Body of pancreas (tissue), 4 donors: Measurements from ENCODE around the gene ADAMTS17.

Experiments used
- POLR2A ChIP-seq, 3 donors: fragments of 450-650 bp; IDR thresholded peaks; one replicate each; pipeline ENCODE4 v1.6.1; 2016; ENCODE audit warnings: antibody characterized with exemption in 3 of 3, mild to moderate bottlenecking in 2 of 3
- TF ChIP-seq, protein P1 (sequence below), 7 experiments: fragments of 450-650 bp in 4 of 7; fragments of 200-600 bp in 3 of 7; sonication (generic) in 3 of 7; IDR thresholded peaks; one replicate each; pipeline ENCODE4 v1.5.1; 2016 to 2019; ENCODE audit warnings: antibody characterized with exemption in 7 of 7

DNA sequence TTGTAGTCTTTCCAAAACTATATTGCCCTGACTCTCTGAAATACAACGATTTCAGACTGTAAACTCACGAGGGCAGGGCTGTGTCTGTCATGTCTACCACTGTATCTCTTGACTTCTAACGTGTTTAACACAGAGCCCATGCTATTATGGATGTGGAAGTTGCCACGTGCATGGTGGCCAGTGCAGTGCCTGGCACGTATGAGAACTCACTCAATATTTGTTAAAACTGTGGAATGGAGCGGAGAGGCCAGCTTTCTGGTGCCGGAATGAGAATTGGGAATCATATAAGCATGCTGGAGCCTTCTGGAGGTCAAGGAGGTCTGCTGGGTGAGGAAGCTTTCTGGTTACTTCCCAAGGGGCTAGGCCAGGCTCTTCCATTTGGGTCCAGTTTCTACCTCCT, 387.9 kb downstream of the ADAMTS17 start:
- TF ChIP-seq, protein P1, sequence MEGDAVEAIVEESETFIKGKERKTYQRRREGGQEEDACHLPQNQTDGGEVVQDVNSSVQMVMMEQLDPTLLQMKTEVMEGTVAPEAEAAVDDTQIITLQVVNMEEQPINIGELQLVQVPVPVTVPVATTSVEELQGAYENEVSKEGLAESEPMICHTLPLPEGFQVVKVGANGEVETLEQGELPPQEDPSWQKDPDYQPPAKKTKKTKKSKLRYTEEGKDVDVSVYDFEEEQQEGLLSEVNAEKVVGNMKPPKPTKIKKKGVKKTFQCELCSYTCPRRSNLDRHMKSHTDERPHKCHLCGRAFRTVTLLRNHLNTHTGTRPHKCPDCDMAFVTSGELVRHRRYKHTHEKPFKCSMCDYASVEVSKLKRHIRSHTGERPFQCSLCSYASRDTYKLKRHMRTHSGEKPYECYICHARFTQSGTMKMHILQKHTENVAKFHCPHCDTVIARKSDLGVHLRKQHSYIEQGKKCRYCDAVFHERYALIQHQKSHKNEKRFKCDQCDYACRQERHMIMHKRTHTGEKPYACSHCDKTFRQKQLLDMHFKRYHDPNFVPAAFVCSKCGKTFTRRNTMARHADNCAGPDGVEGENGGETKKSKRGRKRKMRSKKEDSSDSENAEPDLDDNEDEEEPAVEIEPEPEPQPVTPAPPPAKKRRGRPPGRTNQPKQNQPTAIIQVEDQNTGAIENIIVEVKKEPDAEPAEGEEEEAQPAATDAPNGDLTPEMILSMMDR (IDR thresholded peaks at IDR 0.05): no peak
- TF ChIP-seq POLR2A (IDR thresholded peaks at IDR 0.05): no peak
